Spleen (tissue), 11 donors: ENCODE data around the gene DET1. TPM values are rescaled to one million over a fixed set of nuclear protein-coding genes. Genes with fewer than 3 reads are reported as not detected.

ENCODE experiments used
- DNase-seq: peaks from one replicate; pipeline ENCODE4 v3.0.0-alpha.2; 2020
- H3K27ac ChIP-seq, 8 donors: fragments of 200-600 bp; sonication (generic) in 7 of 8; 1 replicate in 4 of 8; 2 replicates in 4 of 8; pipeline versions ENCODE4 v1.5.0 to v1.8.0; 2016 to 2021; ENCODE audit warnings: inconsistent platforms in 4 of 8, mild to moderate bottlenecking in 4 of 8, moderate library complexity in 1 of 8
- H3K27me3 ChIP-seq, 7 donors: fragments of 200-600 bp; sonication (generic) in 6 of 7; replicated peaks in 1 of 7; 1 replicate in 4 of 7; 2 replicates in 3 of 7; pipeline versions ENCODE4 v1.5.0 to v1.8.0; 2016 to 2021; ENCODE audit warnings: inconsistent platforms in 3 of 7, mild to moderate bottlenecking in 1 of 7
- H3K36me3 ChIP-seq, 6 donors: fragments of 200-600 bp; sonication (generic) in 5 of 6; 1 replicate in 4 of 6; 2 replicates in 2 of 6; pipeline versions ENCODE4 v1.5.0 to v1.8.0; 2016 to 2021; ENCODE audit warnings: inconsistent platforms in 2 of 6
- H3K4me1 ChIP-seq, 6 donors: fragments of 200-600 bp; sonication (generic) in 5 of 6; 1 replicate in 3 of 6; 2 replicates in 3 of 6; pipeline versions ENCODE4 v1.5.0 to v1.8.0; 2016 to 2021; ENCODE audit warnings: inconsistent platforms in 3 of 6
- H3K4me3 ChIP-seq, 8 donors: fragments of 200-600 bp; sonication (generic) in 7 of 8; 1 replicate in 4 of 8; 2 replicates in 4 of 8; pipeline versions ENCODE4 v1.5.0 to v1.8.0; 2016 to 2021; ENCODE audit warnings: inconsistent platforms in 4 of 8, mild to moderate bottlenecking in 4 of 8, moderate library complexity in 2 of 8
- H3K9me3 ChIP-seq, 8 donors: fragments of 200-600 bp; sonication (generic) in 7 of 8; 1 replicate in 4 of 8; 2 replicates in 4 of 8; pipeline versions ENCODE4 v1.5.0 to v1.8.0; 2016 to 2021; ENCODE audit warnings: inconsistent platforms in 4 of 8
- POLR2A ChIP-seq, 3 donors: fragments of 450-650 bp; IDR thresholded peaks; one replicate each; pipeline ENCODE4 v1.5.1; 2017; ENCODE audit warnings: antibody characterized with exemption in 3 of 3, mild to moderate bottlenecking in 1 of 3
- POLR2AphosphoS5 ChIP-seq, 3 donors: sonication (generic); formaldehyde crosslinking; IDR thresholded peaks; one replicate each; pipeline ENCODE4 v1.5.1; 2017; ENCODE audit warnings: antibody characterized with exemption in 3 of 3
- WGBS, 5 donors: extraction: QIAGEN DNeasy Blood & Tissue Kit in 3 of 5; methylation state at CpG; one replicate each; pipeline versions ENCODE4 v1.1.5 to v1.1.7; 2013 to 2018; 5-methylcytosine and 5-hydroxymethylcytosine counted together
- intact Hi-C: fragments of 100-400 bp; cut with DNase I; formaldehyde crosslinking; loops from one replicate; pipeline ENCODE4 v1.15.0; 2023; ENCODE audit warnings: low total_unique reads
- polyA plus RNA-seq, 3 donors: library from polyadenylated mRNA; stranded (reverse); fragments of 200-250 nt; gene quantifications; one replicate each; pipeline ENCODE4 v1.2.1, GENCODE V29; 2013
- total RNA-seq, 7 donors: library from RNA; depleted of rRNA in 3 of 7; stranded (reverse); fragments of >200 nt in 3 of 7; fragmentation: NEBNext Ultra II Directional in 4 of 7; extraction: Animal tissue kit (Norgen Biotek cat#: 25700) in 4 of 7; gene quantifications; one replicate each; pipeline versions ENCODE4 v1.1.0 to v1.2.1, GENCODE V29; 2016 to 2021
- TF ChIP-seq, protein P1 (sequence below), 11 experiments: fragments of 200-600 bp in 7 of 11; fragments of 450-650 bp in 4 of 11; sonication (generic) in 4 of 11; IDR thresholded peaks in 8 of 11; conservative IDR thresholded peaks in 3 of 11; 1 replicate in 7 of 11; 2 replicates in 4 of 11; pipeline versions ENCODE4 v1.4.0 to v1.8.0; 2016 to 2021; ENCODE audit warnings: antibody characterized with exemption in 11 of 11, inconsistent platforms in 4 of 11, mild to moderate bottlenecking in 1 of 11
- donor health status: healthy with polysubstance abuse.
- donor health status: DM: no; HTN: no; CAD: no; lungs with moderate emphysema.
- donor health status: DM: no; HTN: no; CAD: no.
- donor health status: Bipolar disorder and iron deficiency.
- donor health status: healthy.
- donor health status: DM: no; HTN: no; CAD: no.
- donor health status: DM: yes; HTN: yes; CAD: no.

DET1 gene
- total and polyA plus RNA-seq, 10 donors, result 1.3 to 11.5 (median 8.3) TPM

- H3K9me3 ChIP-seq, result peaks cover 0 to 6% (median 0%) of the 10 kb centered on the region in 8 donors
Observed at GRCh38 chr15:88580532-88580931, 34.1 kb upstream of the DET1 start.

GRCh38 chr15:88579322-88579721 is 32.8 kb upstream of the DET1 start:
- no peaks in the 10 kb centered on the region for H3K4me1 ChIP-seq
- 79 to 93% (median 87%) methylated on average over 3 of the region's 3 CpGs for WGBS, 5 donors
- no peaks in the 10 kb centered on the region for H3K36me3 ChIP-seq
- intact Hi-C loops, result no loop called here
- H3K9me3 ChIP-seq, result peaks cover 0 to 6% (median 0%) of the 10 kb centered on the region in 8 donors
- no peaks in the 10 kb centered on the region for H3K27me3 ChIP-seq
- no peak for DNase-seq
- H3K27ac ChIP-seq, result no peak overlapping the region
- H3K4me3 ChIP-seq, result no peak overlapping the region
- TF ChIP-seq POLR2AphosphoS5 (IDR thresholded peaks at IDR 0.05), result no peak
- TF ChIP-seq POLR2A (IDR thresholded peaks at IDR 0.05), result no peak
- TF ChIP-seq, protein P1, sequence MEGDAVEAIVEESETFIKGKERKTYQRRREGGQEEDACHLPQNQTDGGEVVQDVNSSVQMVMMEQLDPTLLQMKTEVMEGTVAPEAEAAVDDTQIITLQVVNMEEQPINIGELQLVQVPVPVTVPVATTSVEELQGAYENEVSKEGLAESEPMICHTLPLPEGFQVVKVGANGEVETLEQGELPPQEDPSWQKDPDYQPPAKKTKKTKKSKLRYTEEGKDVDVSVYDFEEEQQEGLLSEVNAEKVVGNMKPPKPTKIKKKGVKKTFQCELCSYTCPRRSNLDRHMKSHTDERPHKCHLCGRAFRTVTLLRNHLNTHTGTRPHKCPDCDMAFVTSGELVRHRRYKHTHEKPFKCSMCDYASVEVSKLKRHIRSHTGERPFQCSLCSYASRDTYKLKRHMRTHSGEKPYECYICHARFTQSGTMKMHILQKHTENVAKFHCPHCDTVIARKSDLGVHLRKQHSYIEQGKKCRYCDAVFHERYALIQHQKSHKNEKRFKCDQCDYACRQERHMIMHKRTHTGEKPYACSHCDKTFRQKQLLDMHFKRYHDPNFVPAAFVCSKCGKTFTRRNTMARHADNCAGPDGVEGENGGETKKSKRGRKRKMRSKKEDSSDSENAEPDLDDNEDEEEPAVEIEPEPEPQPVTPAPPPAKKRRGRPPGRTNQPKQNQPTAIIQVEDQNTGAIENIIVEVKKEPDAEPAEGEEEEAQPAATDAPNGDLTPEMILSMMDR (IDR thresholded peaks at IDR 0.05 in 8 of 11, conservative IDR thresholded peaks at IDR 0.05 in 3 of 11), result no peak

More at GRCh38 chr15:88580532-88580931, 34.1 kb upstream of the DET1 start:
- Histone ChIP-seq H3K36me3 (no peaks in the 10 kb centered on the region), H3K4me3 (no peak overlapping the region), H3K27ac (no peak overlapping the region), H3K4me1 (no peaks in the 10 kb centered on the region), H3K27me3 (no peaks in the 10 kb centered on the region)
- 69 to 81% (median 71%) methylated on average over 4 of the region's 4 CpGs for WGBS, 5 donors
- TF ChIP-seq, protein P1 (IDR thresholded peaks at IDR 0.05 in 8 of 11, conservative IDR thresholded peaks at IDR 0.05 in 3 of 11), result no peak
- no peak for TF ChIP-seq POLR2A (IDR thresholded peaks at IDR 0.05)
- TF ChIP-seq POLR2AphosphoS5 (IDR thresholded peaks at IDR 0.05), result no peak
- no peak for DNase-seq
- intact Hi-C loops, result no loop called here

DNA sequence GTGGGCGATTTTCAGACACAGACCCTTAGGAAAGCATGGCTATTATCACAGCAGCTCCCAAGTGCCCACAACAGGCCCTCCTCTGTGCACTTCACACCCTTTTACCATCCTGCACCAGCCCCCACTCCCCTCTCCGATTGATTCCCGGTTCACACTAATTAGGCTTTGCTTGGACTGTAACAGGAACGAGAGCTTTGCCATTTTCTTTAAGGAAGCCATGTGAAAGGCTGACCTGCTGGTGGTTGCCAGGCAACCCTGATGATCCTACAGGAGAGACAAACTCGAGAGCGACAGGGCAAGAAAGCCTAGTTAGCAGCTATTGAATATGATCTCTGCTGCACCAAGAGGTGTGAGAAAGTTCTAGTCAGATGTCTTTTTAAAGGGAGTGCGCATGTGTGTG is 28.2 kb upstream of the DET1 start:
- Histone ChIP-seq H3K27me3 (no peaks in the 10 kb centered on the region), H3K4me1 (no peaks in the 10 kb centered on the region), H3K9me3 (no peaks in the 10 kb centered on the region), H3K27ac (no peak overlapping the region), H3K36me3 (no peaks in the 10 kb centered on the region), H3K4me3 (no peak overlapping the region)
- DNase-seq, result no peak
- 47 to 70% (median 60%) methylated on average over 7 of the region's 7 CpGs for WGBS, 5 donors
- TF ChIP-seq POLR2A (IDR thresholded peaks at IDR 0.05) (no peak), POLR2AphosphoS5 (IDR thresholded peaks at IDR 0.05) (no peak)
- TF ChIP-seq, protein P1 (IDR thresholded peaks at IDR 0.05 in 8 of 11, conservative IDR thresholded peaks at IDR 0.05 in 3 of 11), result no peak
- intact Hi-C loops, result no loop called here

GRCh38 chr15:88574077-88574476 is 27.6 kb upstream of the DET1 start:
- Histone ChIP-seq H3K4me1 (no peaks in the 10 kb centered on the region), H3K27me3 (no peaks in the 10 kb centered on the region), H3K27ac (no peak overlapping the region), H3K36me3 (no peaks in the 10 kb centered on the region), H3K9me3 (no peaks in the 10 kb centered on the region), H3K4me3 (no peak overlapping the region)
- DNase-seq, result no peak
- intact Hi-C loops, result no loop called here
- 39 to 79% (median 58%) methylated on average over 1 of the region's 1 CpG for WGBS, 5 donors
- TF ChIP-seq, protein P1 (IDR thresholded peaks at IDR 0.05 in 8 of 11, conservative IDR thresholded peaks at IDR 0.05 in 3 of 11), result no peak
- TF ChIP-seq POLR2A (IDR thresholded peaks at IDR 0.05) (no peak), POLR2AphosphoS5 (IDR thresholded peaks at IDR 0.05) (no peak)
